HepG2 (cell line): Measurements from ENCODE around the gene CDK3. TPM values are rescaled to one million over a fixed set of nuclear protein-coding genes. Genes with fewer than 3 reads are reported as not detected.

Source experiments
- ATF6 ChIP-seq: sonication (generic); formaldehyde crosslinking; conservative IDR thresholded peaks from 2 replicates; pipeline ENCODE4 v1.4.0; 2020; ENCODE audit warnings: missing genetic modification reagents
- CEBPG ChIP-seq: IDR thresholded peaks from 2 replicates; pipeline ENCODE4 v1.6.1; 2016
- CENPT ChIP-seq: sonication (generic); formaldehyde crosslinking; IDR thresholded peaks from 2 replicates; pipeline ENCODE4 v1.8.0; 2022; ENCODE audit warnings: low read depth, mild to moderate bottlenecking, moderate library complexity, missing genetic modification reagents
- EHMT2 ChIP-seq: fragments of 200-600 bp; sonication (generic); IDR thresholded peaks from 2 replicates; pipeline ENCODE4 v1.7.0; 2017; ENCODE audit warnings: antibody characterized with exemption, low read depth, low read length, borderline replicate concordance
- FOXJ3 ChIP-seq: sonication (generic); formaldehyde crosslinking; IDR thresholded peaks from 2 replicates; pipeline ENCODE4 v1.4.0; 2020; ENCODE audit warnings: missing genetic modification reagents, mild to moderate bottlenecking, borderline replicate concordance
- HNF1B ChIP-seq: sonication (generic); formaldehyde crosslinking; IDR thresholded peaks from 2 replicates; pipeline ENCODE4 v1.5.1; 2020; ENCODE audit warnings: mild to moderate bottlenecking, moderate library complexity, missing genetic modification reagents
- IRF2 ChIP-seq: IDR thresholded peaks from 2 replicates; pipeline ENCODE4 v1.6.1; 2018; ENCODE audit warnings: missing genetic modification reagents, missing compliant biosample characterization
- RFX1 ChIP-seq: fragments of 450-650 bp; IDR thresholded peaks from 2 replicates; pipeline ENCODE4 v1.6.1; 2017
- RFX5 ChIP-seq: IDR thresholded peaks from 2 replicates; pipeline ENCODE4 v1.6.1; 2011; ENCODE audit warnings: low read depth, low read length, improper control_type of control experiment
- SIX1 ChIP-seq: sonication (generic); formaldehyde crosslinking; IDR thresholded peaks from 2 replicates; pipeline ENCODE4 v1.4.0; 2020; ENCODE audit warnings: missing genetic modification reagents, borderline replicate concordance
- ZNF557 ChIP-seq: sonication (generic); formaldehyde crosslinking; IDR thresholded peaks from 2 replicates; pipeline ENCODE4 v1.4.0; 2020; ENCODE audit warnings: missing genetic modification reagents
- ZNF687 ChIP-seq: sonication (generic); formaldehyde crosslinking; IDR thresholded peaks from 2 replicates; pipeline ENCODE4 v1.5.1; 2020; ENCODE audit warnings: mild to moderate bottlenecking, missing genetic modification reagents, moderate library complexity
- ZSCAN22 ChIP-seq: sonication (generic); formaldehyde crosslinking; IDR thresholded peaks from 2 replicates; pipeline ENCODE4 v1.4.0; 2020; ENCODE audit warnings: mild to moderate bottlenecking, missing genetic modification reagents
- polyA plus RNA-seq, 8 experiments: library from polyadenylated mRNA; depleted of rRNA in 3 of 8; stranded (reverse) in 7 of 8; unstranded in 1 of 8; fragments of >200 nt; fragmentation: Illumina TruSeq in 4 of 8; extraction: Trizol in 4 of 8; gene quantifications; 2 replicates each; pipeline versions ENCODE4 v1.2.1 to v1.2.3, GENCODE V29; 2011 to 2016; ENCODE audit warnings: low read depth in 4 of 8, missing spikeins in 1 of 8, mixed read lengths in 1 of 8; ENCODE audit not compliant: insufficient read depth in 1 of 8
- total RNA-seq, 5 experiments: library from RNA; depleted of rRNA; stranded (reverse); fragments of >200 nt; fragmentation: Illumina TruSeq; extraction: Trizol; gene quantifications; 2 replicates each; pipeline ENCODE4 v1.2.3, GENCODE V29; 2016; ENCODE audit warnings: low read depth in 1 of 5
- TF ChIP-seq, protein P1 (sequence below): sonication (generic); formaldehyde crosslinking; IDR thresholded peaks from 2 replicates; pipeline ENCODE4 v1.5.1; 2020; ENCODE audit warnings: missing genetic modification reagents, mild to moderate bottlenecking, borderline replicate concordance

CDK3 gene
- total and polyA plus RNA-seq, 2 of the 13 experiments (the other 11 are each of a cell fraction or from before 2014, with no cell fraction given): 5.8 to 11.4 TPM

DNA sequence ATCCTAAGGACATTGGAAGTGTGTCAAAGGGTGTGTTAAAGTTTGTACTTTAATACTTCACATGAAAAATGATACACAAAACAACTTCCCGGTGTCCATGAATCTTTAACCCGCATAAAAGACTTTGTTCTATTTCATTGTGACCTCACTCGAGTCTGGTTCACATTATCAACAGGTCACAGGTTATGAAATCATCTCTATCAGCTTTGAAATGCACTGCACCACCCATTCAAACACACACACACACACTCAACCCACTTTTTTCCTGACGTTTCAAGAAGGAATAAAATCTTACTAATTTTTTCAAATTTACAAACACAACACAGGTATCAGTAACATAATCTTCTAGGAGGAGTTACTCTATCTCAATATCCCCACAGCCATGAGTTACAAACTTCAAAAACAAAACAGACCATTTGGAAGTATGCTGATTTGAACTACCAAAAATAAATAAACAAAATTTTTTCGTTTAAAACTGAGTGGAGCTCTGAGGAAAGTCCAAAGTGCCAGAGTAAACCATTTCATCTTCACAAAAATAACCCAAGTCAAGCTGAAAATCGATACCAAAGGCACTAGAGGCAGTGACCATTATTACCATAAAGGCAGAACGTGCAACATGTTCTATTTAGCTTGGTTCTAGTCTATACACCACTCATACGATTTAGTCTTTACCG is 24.3 kb upstream of the CDK3 start (continued):
- TF ChIP-seq ZNF687 (CRISPR knock-in tag) (no peak), ZNF557 (CRISPR knock-in tag) (no peak), ZSCAN22 (CRISPR knock-in tag) (no peak), RFX1 (no peak), ATF6 (no peak), CENPT (no peak), CEBPG (peak; percentile 81), HNF1B (CRISPR knock-in tag) (no peak), IRF2 (CRISPR knock-in tag) (peak; percentile 25; the same call in 1 of the 2 replicates), SIX1 (peak; percentile 74), FOXJ3 (peak; percentile 14; the same call in 1 of the 2 replicates), RFX5 (no peak), EHMT2 (no peak)
- TF ChIP-seq, protein P1, sequence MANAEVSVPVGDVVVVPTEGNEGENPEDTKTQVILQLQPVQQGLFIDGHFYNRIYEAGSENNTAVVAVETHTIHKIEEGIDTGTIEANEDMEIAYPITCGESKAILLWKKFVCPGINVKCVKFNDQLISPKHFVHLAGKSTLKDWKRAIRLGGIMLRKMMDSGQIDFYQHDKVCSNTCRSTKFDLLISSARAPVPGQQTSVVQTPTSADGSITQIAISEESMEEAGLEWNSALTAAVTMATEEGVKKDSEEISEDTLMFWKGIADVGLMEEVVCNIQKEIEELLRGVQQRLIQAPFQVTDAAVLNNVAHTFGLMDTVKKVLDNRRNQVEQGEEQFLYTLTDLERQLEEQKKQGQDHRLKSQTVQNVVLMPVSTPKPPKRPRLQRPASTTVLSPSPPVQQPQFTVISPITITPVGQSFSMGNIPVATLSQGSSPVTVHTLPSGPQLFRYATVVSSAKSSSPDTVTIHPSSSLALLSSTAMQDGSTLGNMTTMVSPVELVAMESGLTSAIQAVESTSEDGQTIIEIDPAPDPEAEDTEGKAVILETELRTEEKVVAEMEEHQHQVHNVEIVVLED (CRISPR knock-in tag): peak; percentile 25; the same call in 1 of the 2 replicates
